HG02938 (cell line): ENCODE measurements around the gene THEM5.
"Not testable (repeated sequence)": the region's sequence is repeated elsewhere in the genome, so short reads cannot be mapped to it uniquely, and the experiment has no call there.

Experiments used
- ATAC-seq: cut with Tn5 transposase; IDR thresholded peaks from one replicate; pipeline ENCODE4 v1.9.1; 2021; ENCODE audit warnings: mild to moderate bottlenecking, moderate library complexity; ENCODE audit not compliant: unreplicated experiment

Gene THEM5

GRCh38 chr1:151853411-151853943 lies at the start of gene THEM5:
TSS of gene THEM5 (minus strand) at chr1:151853712. CDS start at chr1:151853565, 147 bp downstream.
- no peak for ATAC-seq

- no peak for ATAC-seq
Measured at GRCh38 chr1:151902858-151903257, 49.3 kb upstream of the THEM5 start.

- ATAC-seq: not testable (repeated sequence)
Measured at GRCh38 chr1:151900804-151901203, 47.3 kb upstream of the THEM5 start.

GRCh38 chr1:151898519-151898991 lies 45.0 kb upstream of the THEM5 start:
- ATAC-seq: no peak

- no peak for ATAC-seq
Measured at GRCh38 chr1:151897991-151898431, 44.5 kb upstream of the THEM5 start.

- ATAC-seq: no peak
Measured at GRCh38 chr1:151893176-151893924, 39.8 kb upstream of the THEM5 start.

- ATAC-seq: no peak
Measured at GRCh38 chr1:151892190-151892589, 38.7 kb upstream of the THEM5 start.

GRCh38 chr1:151891512-151891911 lies 38.0 kb upstream of the THEM5 start:
- no peak for ATAC-seq

- no peak for ATAC-seq
Measured at GRCh38 chr1:151888972-151889570, 35.6 kb upstream of the THEM5 start.

- no peak for ATAC-seq
Measured at GRCh38 chr1:151887028-151887427, 33.5 kb upstream of the THEM5 start.

- no peak for ATAC-seq
Measured at GRCh38 chr1:151885479-151885878, 32.0 kb upstream of the THEM5 start.

GRCh38 chr1:151884879-151885278 lies 31.4 kb upstream of the THEM5 start:
- ATAC-seq: not testable (repeated sequence)

- ATAC-seq: not testable (repeated sequence)
Measured at GRCh38 chr1:151884445-151884844, 30.9 kb upstream of the THEM5 start.

GRCh38 chr1:151883898-151884297 lies 30.4 kb upstream of the THEM5 start:
- not testable (repeated sequence) for ATAC-seq

GRCh38 chr1:151882918-151883317 lies 29.4 kb upstream of the THEM5 start:
- not testable (repeated sequence) for ATAC-seq

GRCh38 chr1:151882466-151882865 lies 29.0 kb upstream of the THEM5 start:
- ATAC-seq: no peak

- no peak for ATAC-seq
Measured at GRCh38 chr1:151881479-151881878, 28.0 kb upstream of the THEM5 start.

- ATAC-seq: no peak
Measured at GRCh38 chr1:151875419-151876097, 22.0 kb upstream of the THEM5 start.

GRCh38 chr1:151872776-151873175 lies 19.3 kb upstream of the THEM5 start:
- ATAC-seq: not testable (repeated sequence)

GRCh38 chr1:151871284-151872030 lies 17.9 kb upstream of the THEM5 start:
- ATAC-seq: no peak

- ATAC-seq: no peak
Measured at GRCh38 chr1:151868486-151868885, 15.0 kb upstream of the THEM5 start.
